ENCODE measurements around the gene QRSL1. TPM values are rescaled to one million over a fixed set of nuclear protein-coding genes. Genes with fewer than 3 reads are reported as not detected.

Gene QRSL1
- total and polyA plus RNA-seq, 2 donors from 2014 or later: 12.5 to 18.0 TPM

- intact Hi-C loops (cut with DNase I): no loop called here
- no peak for TF ChIP-seq CTCF (IDR thresholded peaks at IDR 0.05; ENCODE audit: borderline replicate concordance, extremely low read depth, insufficient read depth)
Measured at GRCh38 chr6:106600329-106600728, 29.0 kb upstream of the QRSL1 start.

GRCh38 chr6:106608080-106608668, 21.2 kb upstream of the QRSL1 start:
- H3K4me3 ChIP-seq (ENCODE audit: low read length in 3 of 3): no peak overlapping the region
- H3K9me3 ChIP-seq (ENCODE audit: control insufficient read depth in 2 of 3, insufficient read depth in 1 of 3, low read length in 3 of 3): no peaks in the 10 kb centered on the region
- no peaks in the 10 kb centered on the region for H3K4me1 ChIP-seq (ENCODE audit: control insufficient read depth in 2 of 3, insufficient read depth in 2 of 3, low read depth in 1 of 3, low read length in 3 of 3)
- FAIRE-seq: peak; percentile 93
- H3K36me3 ChIP-seq (ENCODE audit: control insufficient read depth in 2 of 3, insufficient read depth in 3 of 3, low read length in 3 of 3): no peaks in the 10 kb centered on the region
- no peak overlapping the region for H3K27ac ChIP-seq (ENCODE audit: low read depth in 2 of 2, low read length in 2 of 2)
- DNase-seq: peak in 3 of 5 donors; percentile 16 to 65 (median 59)
- intact Hi-C loops (cut with DNase I): no loop called here
- TF ChIP-seq CTCF (IDR thresholded peaks at IDR 0.05; ENCODE audit: borderline replicate concordance, extremely low read depth, insufficient read depth): peak; percentile 57
- no peak overlapping the region for H3K9ac ChIP-seq (ENCODE audit: low read length in 3 of 3)
- H3K27me3 ChIP-seq (ENCODE audit: control insufficient read depth, insufficient read depth, low read length): no peaks in the 10 kb centered on the region

More at GRCh38 chr6:106600329-106600728, 29.0 kb upstream of the QRSL1 start:
- Histone ChIP-seq H3K27ac (ENCODE audit: low read depth in 2 of 2, low read length in 2 of 2) (no peak overlapping the region), H3K4me3 (ENCODE audit: low read length in 3 of 3) (no peak overlapping the region), H3K36me3 (ENCODE audit: control insufficient read depth in 2 of 3, insufficient read depth in 3 of 3, low read length in 3 of 3) (no peaks in the 10 kb centered on the region), H3K9ac (ENCODE audit: low read length in 3 of 3) (no peak overlapping the region), H3K27me3 (ENCODE audit: control insufficient read depth, insufficient read depth, low read length) (no peaks in the 10 kb centered on the region), H3K9me3 (ENCODE audit: control insufficient read depth in 2 of 3, insufficient read depth in 1 of 3, low read length in 3 of 3) (no peaks in the 10 kb centered on the region), H3K4me1 (ENCODE audit: control insufficient read depth in 2 of 3, insufficient read depth in 2 of 3, low read depth in 1 of 3, low read length in 3 of 3) (no peaks in the 10 kb centered on the region)
- FAIRE-seq: no peak
- no peak for DNase-seq

GRCh38 chr6:106609699-106610098, 19.7 kb upstream of the QRSL1 start:
- intact Hi-C loops (cut with DNase I): no loop called here
- Histone ChIP-seq H3K27ac (ENCODE audit: low read depth in 2 of 2, low read length in 2 of 2) (no peak overlapping the region), H3K27me3 (ENCODE audit: control insufficient read depth, insufficient read depth, low read length) (no peaks in the 10 kb centered on the region), H3K9me3 (ENCODE audit: control insufficient read depth in 2 of 3, insufficient read depth in 1 of 3, low read length in 3 of 3) (no peaks in the 10 kb centered on the region), H3K9ac (ENCODE audit: low read length in 3 of 3) (no peak overlapping the region), H3K4me3 (ENCODE audit: low read length in 3 of 3) (no peak overlapping the region), H3K36me3 (ENCODE audit: control insufficient read depth in 2 of 3, insufficient read depth in 3 of 3, low read length in 3 of 3) (no peaks in the 10 kb centered on the region), H3K4me1 (ENCODE audit: control insufficient read depth in 2 of 3, insufficient read depth in 2 of 3, low read depth in 1 of 3, low read length in 3 of 3) (no peaks in the 10 kb centered on the region)
- no peak for FAIRE-seq
- peak; percentile 37 for TF ChIP-seq CTCF (IDR thresholded peaks at IDR 0.05; ENCODE audit: borderline replicate concordance, extremely low read depth, insufficient read depth)
- peak in 4 of 5 donors; percentile 55 to 72 (median 57) for DNase-seq

GRCh38 chr6:106611030-106611429, 18.3 kb upstream of the QRSL1 start:
- Histone ChIP-seq H3K9ac (ENCODE audit: low read length in 3 of 3) (no peak overlapping the region), H3K4me1 (ENCODE audit: control insufficient read depth in 2 of 3, insufficient read depth in 2 of 3, low read depth in 1 of 3, low read length in 3 of 3) (no peaks in the 10 kb centered on the region), H3K4me3 (ENCODE audit: low read length in 3 of 3) (no peak overlapping the region), H3K27me3 (ENCODE audit: control insufficient read depth, insufficient read depth, low read length) (no peaks in the 10 kb centered on the region), H3K9me3 (ENCODE audit: control insufficient read depth in 2 of 3, insufficient read depth in 1 of 3, low read length in 3 of 3) (no peaks in the 10 kb centered on the region), H3K27ac (ENCODE audit: low read depth in 2 of 2, low read length in 2 of 2) (no peak overlapping the region), H3K36me3 (ENCODE audit: control insufficient read depth in 2 of 3, insufficient read depth in 3 of 3, low read length in 3 of 3) (no peaks in the 10 kb centered on the region)
- no peak for DNase-seq
- FAIRE-seq: no peak
- intact Hi-C loops (cut with DNase I): no loop called here
- TF ChIP-seq CTCF (IDR thresholded peaks at IDR 0.05; ENCODE audit: borderline replicate concordance, extremely low read depth, insufficient read depth): no peak
